Choroid plexus epithelial cell (primary cell): ENCODE measurements around the gene ZNF575.

Experiments used
- DNase-seq: peaks from one replicate; pipeline ENCODE4 v3.0.0-alpha.2; 2010; ENCODE audit warnings: low read depth
- H3K4me3 ChIP-seq: 2 replicates; pipeline ENCODE4 v1.5.1; 2011; ENCODE audit warnings: low read depth, mild to moderate bottlenecking, control low read depth, low read length, moderate library complexity
- CTCF ChIP-seq: conservative IDR thresholded peaks from 2 replicates; pipeline ENCODE4 v1.5.1; 2011; ENCODE audit warnings: low read depth, mild to moderate bottlenecking, control low read depth, inconsistent platforms, low read length, moderate library complexity

The ZNF575 gene

DNA sequence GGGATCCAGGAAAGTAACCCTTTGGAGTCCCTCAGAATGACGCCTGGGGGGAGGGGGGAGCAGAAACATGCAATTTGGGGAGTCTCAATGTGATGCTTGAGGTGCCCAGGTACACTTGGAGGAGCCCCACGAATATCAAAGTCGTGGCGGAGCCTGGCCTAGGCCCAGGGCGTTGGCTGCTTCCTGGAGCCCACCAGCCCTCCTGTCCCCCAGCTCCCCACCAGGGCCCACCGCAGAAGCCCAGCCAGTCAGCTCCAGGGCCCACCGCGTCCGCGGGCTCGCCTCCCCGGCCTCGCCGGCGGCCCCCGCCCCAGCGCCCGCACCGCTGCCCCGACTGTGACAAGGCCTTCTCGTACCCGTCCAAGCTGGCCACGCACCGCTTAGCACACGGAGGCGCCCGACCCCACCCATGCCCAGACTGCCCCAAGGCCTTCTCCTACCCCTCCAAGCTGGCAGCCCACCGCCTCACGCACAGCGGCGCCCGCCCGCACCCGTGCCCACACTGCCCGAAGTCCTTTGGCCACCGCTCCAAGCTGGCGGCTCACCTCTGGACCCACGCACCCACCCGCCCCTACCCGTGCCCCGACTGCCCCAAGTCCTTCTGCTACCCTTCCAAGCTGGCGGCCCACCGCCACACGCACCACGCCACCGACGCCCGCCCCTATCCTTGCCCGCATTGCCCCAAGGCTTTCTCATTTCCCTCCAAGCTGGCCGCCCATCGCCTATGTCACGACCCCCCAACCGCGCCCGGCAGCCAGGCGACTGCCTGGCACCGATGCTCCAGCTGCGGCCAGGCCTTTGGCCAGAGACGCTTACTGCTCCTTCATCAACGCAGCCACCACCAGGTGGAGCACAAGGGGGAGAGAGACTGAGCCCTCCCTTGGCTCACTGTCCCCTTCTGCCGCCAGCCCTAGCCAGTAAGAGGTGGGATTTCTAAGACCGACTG, 2.1 kb downstream of the ZNF575 start:
- TF ChIP-seq CTCF, result peak; percentile 85
- DNase-seq, result peak; percentile 75
- H3K4me3 ChIP-seq, result no peak overlapping the region

DNA sequence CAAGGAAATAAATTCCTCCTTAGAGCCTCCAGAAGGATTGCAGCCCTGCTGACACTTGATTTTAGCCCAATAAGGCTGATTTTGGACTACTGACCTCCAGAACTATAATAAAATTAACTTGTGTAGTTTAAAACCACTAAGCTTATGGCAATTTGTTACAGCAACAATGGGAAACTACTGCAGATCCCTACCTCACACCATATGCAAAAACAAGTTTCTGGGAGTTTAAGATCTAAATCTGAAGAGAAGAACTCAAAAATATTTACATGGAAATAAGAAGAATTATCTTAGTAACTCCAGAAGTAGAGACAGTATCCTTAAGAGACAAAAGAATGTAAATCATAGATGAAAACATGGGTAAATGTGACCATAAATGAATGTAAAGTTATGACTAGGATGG, 5.9 kb downstream of the ZNF575 start:
- no peak overlapping the region for H3K4me3 ChIP-seq
- TF ChIP-seq CTCF, result no peak
- DNase-seq, result no peak

DNA sequence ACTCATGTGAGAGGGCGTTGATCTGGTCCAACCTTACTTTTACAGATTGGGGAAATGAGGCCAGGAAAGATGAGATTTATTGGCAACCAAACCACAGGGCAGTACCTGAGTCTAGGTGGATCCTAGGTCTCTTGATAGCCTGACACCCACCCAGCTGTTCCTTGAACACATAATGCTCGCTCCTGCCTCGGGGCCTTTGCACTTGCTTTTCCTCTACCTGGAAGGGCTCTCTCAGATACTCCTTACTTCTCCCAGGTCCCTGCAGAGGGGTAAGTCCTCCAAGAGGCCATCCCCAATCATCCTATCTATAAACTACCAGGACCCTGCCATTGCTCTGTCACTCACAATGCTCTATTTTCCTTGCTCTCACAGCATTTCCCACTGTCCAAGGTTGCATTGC, 7.4 kb downstream of the ZNF575 start:
- TF ChIP-seq CTCF, result no peak
- H3K4me3 ChIP-seq, result no peak overlapping the region
- DNase-seq, result no peak

DNA sequence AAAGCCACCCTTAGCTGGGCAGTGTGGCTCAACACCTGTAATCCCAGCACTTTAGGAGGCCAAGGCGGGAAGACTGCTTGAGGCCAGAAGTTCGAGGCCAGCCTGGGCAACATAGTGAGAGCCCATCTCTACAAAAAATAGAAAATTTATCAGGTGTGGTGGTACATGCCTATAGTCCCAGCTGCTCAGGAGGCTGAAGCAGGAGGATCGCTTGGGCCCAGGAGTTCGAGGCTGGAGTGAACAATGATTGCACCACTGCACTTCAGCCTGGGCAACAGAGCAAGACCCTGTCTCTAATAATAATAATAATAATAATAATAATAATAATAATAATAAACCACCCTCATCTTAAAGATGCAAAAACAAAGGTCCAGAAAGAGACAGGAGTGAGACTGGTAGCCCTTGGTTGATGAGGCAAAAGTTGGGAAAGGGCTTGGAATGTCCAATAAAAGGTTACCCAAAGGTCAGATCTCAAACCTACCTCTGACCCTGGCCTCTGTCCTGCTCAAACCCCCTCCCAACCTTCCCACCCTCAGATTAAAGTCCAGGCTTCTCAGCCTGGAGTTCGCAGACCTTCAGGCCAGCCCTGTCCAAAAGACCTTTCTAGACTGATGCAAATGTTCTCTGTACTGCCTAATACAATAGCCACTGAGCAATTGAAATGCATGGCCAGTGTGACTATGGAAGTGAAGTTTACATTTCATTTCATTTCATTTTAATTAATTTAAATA, 9.1 kb downstream of the ZNF575 start:
- no peak for TF ChIP-seq CTCF
- no peak overlapping the region for H3K4me3 ChIP-seq
- no peak for DNase-seq

DNA sequence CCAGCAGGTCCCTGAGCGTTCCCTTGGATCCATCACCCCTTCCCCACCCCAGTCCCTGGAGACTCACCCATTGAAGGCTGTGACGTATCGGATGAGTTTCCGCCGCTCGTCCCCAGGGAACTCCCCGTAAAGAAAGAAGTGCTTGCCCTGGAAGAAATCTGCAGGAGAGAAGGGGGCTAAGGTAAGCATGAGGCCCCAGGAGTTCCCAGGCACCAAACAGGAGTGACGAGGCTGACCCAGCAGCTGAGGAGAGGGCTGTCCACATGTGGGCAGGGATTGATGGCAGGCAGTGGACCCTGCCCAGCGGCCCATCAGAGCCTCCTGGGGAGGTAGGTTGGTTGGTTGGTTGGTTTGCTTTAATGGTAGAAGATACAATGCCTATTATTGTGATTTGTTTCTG, 11.1 kb downstream of the ZNF575 start:
- H3K4me3 ChIP-seq, result no peak overlapping the region
- DNase-seq, result no peak
- TF ChIP-seq CTCF, result no peak

DNA sequence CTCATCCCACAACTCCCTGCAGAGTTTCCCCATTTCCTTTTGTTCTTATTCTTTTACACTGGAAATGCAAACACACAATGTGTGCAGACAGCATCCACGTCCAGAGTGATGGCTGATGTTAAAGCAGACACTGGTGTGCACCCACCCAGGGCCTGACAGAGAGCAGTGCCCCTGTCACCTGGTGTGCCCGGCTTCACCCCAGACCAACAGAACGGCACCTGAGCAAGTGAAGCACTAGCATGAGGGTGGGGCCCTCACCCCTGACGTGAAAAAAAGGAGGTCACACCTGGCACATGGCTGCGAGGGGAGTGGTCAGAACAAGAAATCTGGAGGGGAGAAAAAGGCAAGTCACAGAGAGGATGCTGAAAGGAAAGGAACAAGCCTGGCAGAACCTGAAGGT, 12.3 kb downstream of the ZNF575 start:
- no peak overlapping the region for H3K4me3 ChIP-seq
- TF ChIP-seq CTCF, result no peak
- DNase-seq, result no peak
